Measurements from ENCODE around the gene ARPP21.

ARPP21 gene

GRCh38 chr3:35678643-35679161 lies 39.4 kb downstream of the ARPP21 start:
- Histone ChIP-seq H3K9me3 (replicated peaks; ENCODE audit: low read length) (no peaks in the 10 kb centered on the region), H3K36me3 (ENCODE audit: insufficient read depth, low read length) (no peaks in the 10 kb centered on the region), H3K9ac (ENCODE audit: low read depth, low read length) (peak overlapping the region; percentile 6), H3K4me2 (ENCODE audit: low read length) (peak overlapping the region; percentile 74), H3K4me1 (ENCODE audit: control insufficient read depth, insufficient read depth, low read length) (peaks cover 18% of the 10 kb centered on the region), H3K4me3 (ENCODE audit: low read length) (peak overlapping the region; percentile 56), H3K27me3 (ENCODE audit: control insufficient read depth, insufficient read depth, low read length) (peaks cover 2% of the 10 kb centered on the region)

- H3K9ac ChIP-seq (ENCODE audit: low read depth, low read length) = peak overlapping the region; percentile 6
- H3K36me3 ChIP-seq (ENCODE audit: insufficient read depth, low read length) = no peaks in the 10 kb centered on the region
- H3K9me3 ChIP-seq (replicated peaks; ENCODE audit: low read length) = no peaks in the 10 kb centered on the region
- peak overlapping the region; percentile 74 for H3K4me2 ChIP-seq (ENCODE audit: low read length)
- H3K4me1 ChIP-seq (ENCODE audit: control insufficient read depth, insufficient read depth, low read length) = peaks cover 23% of the 10 kb centered on the region
- H3K4me3 ChIP-seq (ENCODE audit: low read length) = peak overlapping the region; percentile 56
- peaks cover 2% of the 10 kb centered on the region for H3K27me3 ChIP-seq (ENCODE audit: control insufficient read depth, insufficient read depth, low read length)
Measured at GRCh38 chr3:35679409-35680080, 40.2 kb downstream of the ARPP21 start.

DNA sequence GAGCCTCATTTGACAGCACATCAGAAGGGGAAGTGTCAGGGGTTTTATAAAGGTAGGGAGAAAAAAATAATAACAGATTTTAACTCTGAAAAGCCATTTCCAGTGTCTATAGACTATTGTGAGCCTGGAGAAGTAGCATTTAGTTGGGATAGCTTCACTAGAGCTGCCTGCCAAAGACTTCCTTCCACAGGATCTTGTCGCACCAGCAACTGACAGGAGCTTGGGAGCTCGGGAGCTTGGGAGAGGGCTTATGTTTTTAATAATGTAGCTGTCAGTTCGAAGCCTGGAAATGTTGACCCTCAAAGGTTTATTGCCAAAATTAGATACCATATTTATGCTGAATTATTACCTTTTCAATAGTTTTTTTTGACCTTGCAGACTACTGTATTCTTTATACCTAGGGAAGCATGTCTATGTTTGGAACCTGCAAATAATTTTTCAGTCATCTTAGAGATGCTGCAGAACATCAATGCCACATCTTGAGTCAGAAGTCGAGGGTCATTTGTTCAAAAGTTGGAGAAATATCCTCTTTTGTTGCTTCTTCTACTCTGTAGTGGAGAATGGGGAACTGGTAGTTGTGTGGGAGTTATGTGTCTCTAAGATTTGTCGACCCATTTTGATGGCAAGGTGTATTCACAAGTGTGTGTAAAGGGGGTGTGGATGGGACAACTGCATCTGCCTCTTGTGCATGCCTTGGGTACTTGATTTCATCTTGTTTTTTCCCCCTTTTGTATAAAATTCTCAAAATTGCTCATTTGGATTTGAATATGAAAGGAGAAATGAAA lies 41.7 kb downstream of the ARPP21 start:
- H3K4me2 ChIP-seq (ENCODE audit: low read length) = no peak overlapping the region
- H3K9me3 ChIP-seq (replicated peaks; ENCODE audit: low read length) = no peaks in the 10 kb centered on the region
- peaks cover 23% of the 10 kb centered on the region for H3K4me1 ChIP-seq (ENCODE audit: control insufficient read depth, insufficient read depth, low read length)
- peaks cover 2% of the 10 kb centered on the region for H3K27me3 ChIP-seq (ENCODE audit: control insufficient read depth, insufficient read depth, low read length)
- no peak overlapping the region for H3K9ac ChIP-seq (ENCODE audit: low read depth, low read length)
- H3K36me3 ChIP-seq (ENCODE audit: insufficient read depth, low read length) = no peaks in the 10 kb centered on the region
- no peak overlapping the region for H3K4me3 ChIP-seq (ENCODE audit: low read length)

DNA sequence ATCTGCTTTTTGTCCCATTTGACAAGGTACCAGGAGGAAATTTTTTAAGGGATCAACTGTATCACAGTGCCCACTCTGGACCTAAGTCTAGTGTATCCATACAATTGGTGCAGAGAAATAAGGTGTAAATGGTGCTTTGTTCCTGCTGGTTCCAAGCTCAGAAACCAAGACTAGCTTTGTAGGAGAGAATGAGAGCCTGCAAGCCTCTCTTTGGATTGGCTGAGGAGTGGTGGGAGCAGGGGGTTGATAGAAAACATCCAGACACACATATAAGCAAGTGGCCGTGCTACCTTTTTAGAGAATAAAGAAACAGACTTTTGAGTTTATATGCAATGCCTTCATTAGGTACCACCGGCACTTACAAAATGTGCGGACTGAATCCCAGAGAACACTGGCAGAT lies 45.8 kb downstream of the ARPP21 start:
- H3K27me3 ChIP-seq (ENCODE audit: control insufficient read depth, insufficient read depth, low read length) = no peaks in the 10 kb centered on the region
- H3K4me2 ChIP-seq (ENCODE audit: low read length) = no peak overlapping the region
- no peak overlapping the region for H3K9ac ChIP-seq (ENCODE audit: low read depth, low read length)
- H3K4me3 ChIP-seq (ENCODE audit: low read length) = no peak overlapping the region
- no peaks in the 10 kb centered on the region for H3K36me3 ChIP-seq (ENCODE audit: insufficient read depth, low read length)
- H3K4me1 ChIP-seq (ENCODE audit: control insufficient read depth, insufficient read depth, low read length) = peaks cover 10% of the 10 kb centered on the region
- H3K9me3 ChIP-seq (replicated peaks; ENCODE audit: low read length) = no peaks in the 10 kb centered on the region

DNA sequence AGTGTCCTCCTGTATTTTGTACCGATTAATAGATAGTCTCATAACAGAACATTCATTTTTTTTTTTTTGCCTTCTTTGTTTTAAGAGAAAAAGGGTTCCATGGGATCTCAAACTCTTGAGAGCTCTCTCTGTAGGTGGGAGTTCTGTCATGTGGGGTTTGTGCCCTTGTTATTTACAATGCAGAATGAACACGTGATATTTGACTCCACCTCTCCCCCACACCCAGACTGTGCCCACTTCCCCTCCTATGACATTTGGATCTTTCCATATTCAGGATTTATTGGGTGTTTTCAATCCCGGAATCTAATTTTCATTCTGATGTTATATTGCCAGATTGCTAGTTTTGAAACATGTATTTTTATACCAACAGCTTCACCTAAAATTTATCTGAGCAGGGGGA lies 49.5 kb downstream of the ARPP21 start:
- Histone ChIP-seq H3K4me1 (ENCODE audit: control insufficient read depth, insufficient read depth, low read length) (peaks cover 7% of the 10 kb centered on the region), H3K9me3 (replicated peaks; ENCODE audit: low read length) (no peaks in the 10 kb centered on the region), H3K4me2 (ENCODE audit: low read length) (no peak overlapping the region), H3K36me3 (ENCODE audit: insufficient read depth, low read length) (no peaks in the 10 kb centered on the region), H3K9ac (ENCODE audit: low read depth, low read length) (no peak overlapping the region), H3K4me3 (ENCODE audit: low read length) (no peak overlapping the region), H3K27me3 (ENCODE audit: control insufficient read depth, insufficient read depth, low read length) (no peaks in the 10 kb centered on the region)

- Histone ChIP-seq H3K4me3 (ENCODE audit: low read length) (no peak overlapping the region), H3K4me1 (ENCODE audit: control insufficient read depth, insufficient read depth, low read length) (peaks cover 3% of the 10 kb centered on the region), H3K9me3 (replicated peaks; ENCODE audit: low read length) (no peaks in the 10 kb centered on the region), H3K9ac (ENCODE audit: low read depth, low read length) (no peak overlapping the region), H3K4me2 (ENCODE audit: low read length) (no peak overlapping the region), H3K36me3 (ENCODE audit: insufficient read depth, low read length) (no peaks in the 10 kb centered on the region), H3K27me3 (ENCODE audit: control insufficient read depth, insufficient read depth, low read length) (no peaks in the 10 kb centered on the region)
Measured at GRCh38 chr3:35690271-35690670, 50.9 kb downstream of the ARPP21 start.

DNA sequence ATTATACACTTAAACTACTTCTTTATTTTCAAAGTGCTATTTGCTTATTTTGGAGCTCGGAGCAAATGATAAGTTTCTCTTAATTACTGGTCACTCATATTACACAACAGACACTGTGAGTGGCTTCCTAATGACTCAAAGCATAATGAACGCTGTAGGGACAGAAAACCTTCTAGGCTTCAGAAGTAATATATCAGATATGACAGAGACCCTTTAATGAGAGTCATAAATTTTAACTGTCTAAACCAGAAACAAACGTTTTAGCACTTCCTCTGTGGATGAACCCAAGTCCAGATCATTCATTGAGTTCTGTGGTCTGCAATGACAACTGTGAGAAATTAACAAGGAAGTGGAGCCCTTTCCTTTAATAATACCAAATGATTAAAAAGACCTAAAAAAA lies 66.6 kb downstream of the ARPP21 start:
- H3K4me3 ChIP-seq (ENCODE audit: low read length) = no peak overlapping the region
- H3K4me1 ChIP-seq (ENCODE audit: control insufficient read depth, insufficient read depth, low read length) = peaks cover 4% of the 10 kb centered on the region
- H3K4me2 ChIP-seq (ENCODE audit: low read length) = no peak overlapping the region
- H3K27me3 ChIP-seq (ENCODE audit: control insufficient read depth, insufficient read depth, low read length) = no peaks in the 10 kb centered on the region
- no peaks in the 10 kb centered on the region for H3K9me3 ChIP-seq (replicated peaks; ENCODE audit: low read length)
- H3K9ac ChIP-seq (ENCODE audit: low read depth, low read length) = no peak overlapping the region
- H3K36me3 ChIP-seq (ENCODE audit: insufficient read depth, low read length) = no peaks in the 10 kb centered on the region

GRCh38 chr3:35707904-35708303 lies 68.6 kb downstream of the ARPP21 start:
- H3K9me3 ChIP-seq (replicated peaks; ENCODE audit: low read length) = no peaks in the 10 kb centered on the region
- H3K27me3 ChIP-seq (ENCODE audit: control insufficient read depth, insufficient read depth, low read length) = no peaks in the 10 kb centered on the region
- peaks cover 4% of the 10 kb centered on the region for H3K4me1 ChIP-seq (ENCODE audit: control insufficient read depth, insufficient read depth, low read length)
- no peak overlapping the region for H3K4me2 ChIP-seq (ENCODE audit: low read length)
- no peak overlapping the region for H3K9ac ChIP-seq (ENCODE audit: low read depth, low read length)
- no peak overlapping the region for H3K4me3 ChIP-seq (ENCODE audit: low read length)
- H3K36me3 ChIP-seq (ENCODE audit: insufficient read depth, low read length) = no peaks in the 10 kb centered on the region

DNA sequence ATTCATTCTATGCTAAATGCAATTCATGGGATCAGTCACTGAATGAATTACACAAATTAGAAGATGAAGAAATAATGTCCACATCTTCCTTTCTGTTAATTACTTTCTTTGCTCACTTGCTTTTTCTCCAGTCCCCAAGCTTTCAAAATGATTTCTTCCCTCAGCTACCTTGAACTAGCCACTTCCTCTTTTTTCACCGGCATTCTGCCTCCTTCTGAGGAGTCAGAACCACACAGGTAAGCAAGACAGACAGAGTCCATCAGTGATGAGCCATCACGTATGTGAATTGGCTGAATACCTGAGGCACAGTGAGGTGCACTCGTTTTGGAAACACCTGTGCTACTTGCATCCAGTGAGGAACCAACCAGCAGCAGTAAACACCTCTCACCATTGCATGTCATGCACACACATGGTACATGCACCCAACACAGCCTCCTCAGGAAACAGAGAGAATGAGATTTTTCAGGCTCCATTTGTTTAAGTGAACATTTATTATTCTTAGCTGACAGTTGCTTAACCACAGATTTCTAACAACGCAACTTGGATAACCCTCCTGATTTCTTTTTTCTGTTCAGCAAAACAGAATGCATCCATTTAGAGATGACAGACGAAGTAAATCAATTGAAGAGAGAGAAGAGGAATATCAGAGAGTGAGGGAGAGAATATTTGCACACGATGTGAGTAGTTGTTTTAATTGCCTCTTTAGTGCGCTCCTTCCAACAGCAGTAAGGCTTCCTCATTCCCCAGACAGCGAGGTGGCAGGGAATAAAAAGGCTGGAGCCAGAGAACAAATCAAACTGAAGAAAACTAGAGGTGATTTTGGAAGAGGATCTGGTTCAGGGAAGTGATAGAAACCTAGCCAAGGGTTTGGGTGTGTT lies 69.3 kb downstream of the ARPP21 start:
- H3K9me3 ChIP-seq (replicated peaks; ENCODE audit: low read length) = no peaks in the 10 kb centered on the region
- H3K4me1 ChIP-seq (ENCODE audit: control insufficient read depth, insufficient read depth, low read length) = peaks cover 4% of the 10 kb centered on the region
- no peak overlapping the region for H3K9ac ChIP-seq (ENCODE audit: low read depth, low read length)
- no peak overlapping the region for H3K4me3 ChIP-seq (ENCODE audit: low read length)
- H3K27me3 ChIP-seq (ENCODE audit: control insufficient read depth, insufficient read depth, low read length) = no peaks in the 10 kb centered on the region
- H3K4me2 ChIP-seq (ENCODE audit: low read length) = no peak overlapping the region
- H3K36me3 ChIP-seq (ENCODE audit: insufficient read depth, low read length) = no peaks in the 10 kb centered on the region

- Histone ChIP-seq H3K9ac (ENCODE audit: low read depth, low read length) (no peak overlapping the region), H3K9me3 (replicated peaks; ENCODE audit: low read length) (no peaks in the 10 kb centered on the region), H3K27me3 (ENCODE audit: control insufficient read depth, insufficient read depth, low read length) (no peaks in the 10 kb centered on the region), H3K4me3 (ENCODE audit: low read length) (no peak overlapping the region), H3K4me1 (ENCODE audit: control insufficient read depth, insufficient read depth, low read length) (peaks cover 4% of the 10 kb centered on the region), H3K36me3 (ENCODE audit: insufficient read depth, low read length) (no peaks in the 10 kb centered on the region), H3K4me2 (ENCODE audit: low read length) (no peak overlapping the region)
Measured at GRCh38 chr3:35709691-35710090, 70.4 kb downstream of the ARPP21 start.

DNA sequence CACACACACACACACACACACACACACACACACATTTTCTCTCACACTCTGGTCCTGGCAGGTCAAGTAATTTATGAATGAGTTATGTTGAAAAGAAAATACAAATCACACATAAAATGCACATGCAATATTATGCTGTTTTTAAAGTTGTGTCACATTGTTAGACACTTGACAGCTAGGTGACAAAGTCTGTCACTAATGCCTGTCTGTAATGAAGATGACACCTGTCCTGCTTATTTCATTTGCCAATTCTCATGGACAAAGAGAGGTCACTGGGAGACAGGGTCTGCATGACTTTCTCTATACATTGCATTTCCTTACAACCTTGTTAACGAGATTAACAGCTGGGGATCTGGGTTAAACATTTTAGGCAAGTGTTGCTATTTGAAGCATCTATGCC lies 71.2 kb downstream of the ARPP21 start:
- H3K4me3 ChIP-seq (ENCODE audit: low read length) = no peak overlapping the region
- H3K36me3 ChIP-seq (ENCODE audit: insufficient read depth, low read length) = no peaks in the 10 kb centered on the region
- H3K9ac ChIP-seq (ENCODE audit: low read depth, low read length) = no peak overlapping the region
- H3K9me3 ChIP-seq (replicated peaks; ENCODE audit: low read length) = no peaks in the 10 kb centered on the region
- H3K4me2 ChIP-seq (ENCODE audit: low read length) = no peak overlapping the region
- H3K27me3 ChIP-seq (ENCODE audit: control insufficient read depth, insufficient read depth, low read length) = no peaks in the 10 kb centered on the region
- H3K4me1 ChIP-seq (ENCODE audit: control insufficient read depth, insufficient read depth, low read length) = peaks cover 4% of the 10 kb centered on the region
